NCI-H2107 treated with DMSO at 0.1 percent for 48 hours (cell line): ENCODE measurements around the gene PLCL1.
A peak's percentile ranks its signal among the peaks of the same experiment; 100 is the strongest.

ENCODE experiments used
- DNase-seq: peaks from one replicate; lab custom pipeline; 2025; ENCODE audit not compliant: unreplicated experiment; lab: John Stamatoyannopoulos, UW

PLCL1 gene

GRCh38 chr2:197804049-197804757 is at the start of gene PLCL1:
TSS of gene PLCL1 (plus strand) at chr2:197804593.
- DNase-seq = peak; percentile 26

GRCh38 chr2:197759013-197759412 is 45.4 kb upstream of the PLCL1 start:
- DNase-seq = no peak

GRCh38 chr2:197759625-197760292 is 44.6 kb upstream of the PLCL1 start:
- no peak for DNase-seq

GRCh38 chr2:197760293-197760657 is 44.1 kb upstream of the PLCL1 start:
- no peak for DNase-seq

GRCh38 chr2:197777823-197778407 is 26.5 kb upstream of the PLCL1 start:
- DNase-seq = no peak

- no peak for DNase-seq
These were observed 25.1 kb upstream of the PLCL1 start for GRCh38 chr2:197779261-197779660.

DNA sequence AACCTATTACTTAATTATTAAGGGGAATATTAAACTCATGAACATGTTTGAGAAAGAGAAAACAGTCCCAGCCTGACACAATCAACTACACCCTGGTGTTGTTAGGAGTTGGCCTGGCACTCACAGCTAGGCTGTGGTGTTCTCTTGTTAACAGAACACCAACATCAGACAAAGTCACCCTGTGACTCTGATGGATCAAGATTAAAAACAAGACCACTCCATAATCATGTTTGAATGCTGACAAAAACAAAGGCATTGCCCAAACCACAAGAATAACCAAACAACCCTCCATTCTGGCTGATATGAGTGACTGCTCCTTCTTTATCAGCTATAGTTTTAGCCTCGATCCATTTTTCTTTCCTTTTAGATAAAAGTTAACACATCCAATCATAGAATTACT is 22.3 kb upstream of the PLCL1 start:
- no peak for DNase-seq

- no peak for DNase-seq
These were observed 19.1 kb upstream of the PLCL1 start, which contains the start of gene BOLL for GRCh38 chr2:197784956-197785941. TSS of gene BOLL (minus strand) at chr2:197785319. CDS start at chr2:197781850, 3,469 bp downstream.

DNA sequence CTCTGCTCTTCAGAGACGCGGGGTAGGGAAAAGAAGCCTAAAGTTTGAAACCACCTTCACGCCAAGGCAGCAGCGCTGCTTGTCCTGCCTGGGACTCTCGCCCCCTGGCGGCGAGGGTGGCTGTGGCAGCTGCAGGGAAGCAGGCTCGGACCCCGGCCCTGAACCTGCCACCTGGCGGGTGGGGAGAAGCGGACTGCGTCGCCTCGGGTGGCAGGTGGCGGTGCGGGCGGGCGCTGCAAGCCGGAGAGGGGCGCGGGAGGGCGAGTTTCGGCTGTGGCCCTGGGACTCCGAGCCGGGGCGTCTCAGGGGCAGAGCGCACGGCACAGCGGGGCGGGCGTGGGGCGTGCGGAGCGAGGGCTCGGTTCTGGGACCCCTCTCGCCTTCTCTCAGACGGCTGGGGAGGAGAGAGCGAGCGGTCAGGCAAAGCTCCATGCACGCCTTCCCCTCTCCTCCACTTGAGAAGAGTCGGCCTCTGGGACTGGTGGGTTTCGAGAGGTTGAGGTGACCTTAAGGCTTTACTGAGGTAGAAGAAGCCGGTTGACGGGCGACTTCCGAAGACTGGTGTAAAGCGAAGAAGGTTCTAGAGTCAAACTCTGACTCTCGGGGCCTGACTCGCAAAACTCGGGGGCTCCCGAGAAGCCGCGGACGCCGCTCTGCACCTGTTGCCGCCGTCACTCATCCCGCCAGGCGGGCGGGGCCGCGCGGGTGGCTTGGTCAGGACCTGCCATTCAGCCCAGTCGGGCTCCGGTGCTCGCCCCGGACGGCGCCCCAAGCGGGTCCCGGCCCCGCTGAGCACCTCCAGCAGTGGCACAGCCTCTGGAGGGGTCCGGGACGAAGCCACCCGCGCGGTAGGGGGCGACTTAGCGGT is 18.1 kb upstream of the PLCL1 start:
- no peak for DNase-seq

DNA sequence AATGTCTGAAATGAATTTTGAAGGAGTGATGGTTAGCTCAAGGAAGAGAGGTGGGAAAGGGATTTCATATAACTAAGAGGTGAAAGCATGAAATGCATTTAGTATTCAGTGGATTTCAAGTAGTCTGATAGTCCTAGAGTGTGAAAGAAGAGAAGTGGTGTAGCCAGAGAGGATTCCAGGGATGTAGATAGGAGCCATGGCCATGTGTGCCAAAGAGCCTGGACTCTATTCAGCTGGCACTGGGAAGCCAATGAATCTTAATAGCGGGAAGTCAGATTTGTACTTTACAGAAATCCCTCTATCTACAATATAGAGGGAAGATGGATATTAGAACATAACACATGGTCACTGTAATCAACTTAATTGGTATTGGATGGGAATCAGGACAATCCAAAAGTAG is 10.9 kb upstream of the PLCL1 start:
- DNase-seq = no peak

GRCh38 chr2:197795277-197795676 is 9.1 kb upstream of the PLCL1 start:
- DNase-seq = no peak

- DNase-seq = no peak
These were observed 6.2 kb upstream of the PLCL1 start for GRCh38 chr2:197798187-197798586.

DNA sequence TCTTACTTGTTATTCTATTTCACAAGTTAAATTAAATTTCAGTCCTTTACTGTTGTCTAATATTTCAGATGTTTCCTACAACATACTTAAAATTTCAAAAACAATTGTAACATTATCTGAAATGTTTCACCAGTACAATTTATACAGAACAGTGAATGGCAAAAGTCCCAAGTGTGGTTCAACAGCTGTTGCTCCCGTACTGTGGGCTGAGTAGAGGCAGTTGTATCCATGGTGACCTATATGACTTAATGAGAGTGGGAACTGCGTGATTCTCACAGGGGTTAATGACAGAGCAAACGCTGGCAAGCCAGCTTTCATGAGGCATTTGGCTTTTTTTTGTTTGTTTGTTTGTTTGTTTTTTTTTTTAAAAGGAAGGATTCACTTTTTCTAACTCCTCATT is 5.3 kb upstream of the PLCL1 start:
- DNase-seq = no peak

- DNase-seq = no peak
These were observed 4.3 kb upstream of the PLCL1 start for GRCh38 chr2:197800091-197800490.

GRCh38 chr2:197801033-197801432 is 3.4 kb upstream of the PLCL1 start:
- DNase-seq = no peak

- DNase-seq = peak; percentile 31
These were observed 1.4 kb upstream of the PLCL1 start for GRCh38 chr2:197803033-197803444.

DNA sequence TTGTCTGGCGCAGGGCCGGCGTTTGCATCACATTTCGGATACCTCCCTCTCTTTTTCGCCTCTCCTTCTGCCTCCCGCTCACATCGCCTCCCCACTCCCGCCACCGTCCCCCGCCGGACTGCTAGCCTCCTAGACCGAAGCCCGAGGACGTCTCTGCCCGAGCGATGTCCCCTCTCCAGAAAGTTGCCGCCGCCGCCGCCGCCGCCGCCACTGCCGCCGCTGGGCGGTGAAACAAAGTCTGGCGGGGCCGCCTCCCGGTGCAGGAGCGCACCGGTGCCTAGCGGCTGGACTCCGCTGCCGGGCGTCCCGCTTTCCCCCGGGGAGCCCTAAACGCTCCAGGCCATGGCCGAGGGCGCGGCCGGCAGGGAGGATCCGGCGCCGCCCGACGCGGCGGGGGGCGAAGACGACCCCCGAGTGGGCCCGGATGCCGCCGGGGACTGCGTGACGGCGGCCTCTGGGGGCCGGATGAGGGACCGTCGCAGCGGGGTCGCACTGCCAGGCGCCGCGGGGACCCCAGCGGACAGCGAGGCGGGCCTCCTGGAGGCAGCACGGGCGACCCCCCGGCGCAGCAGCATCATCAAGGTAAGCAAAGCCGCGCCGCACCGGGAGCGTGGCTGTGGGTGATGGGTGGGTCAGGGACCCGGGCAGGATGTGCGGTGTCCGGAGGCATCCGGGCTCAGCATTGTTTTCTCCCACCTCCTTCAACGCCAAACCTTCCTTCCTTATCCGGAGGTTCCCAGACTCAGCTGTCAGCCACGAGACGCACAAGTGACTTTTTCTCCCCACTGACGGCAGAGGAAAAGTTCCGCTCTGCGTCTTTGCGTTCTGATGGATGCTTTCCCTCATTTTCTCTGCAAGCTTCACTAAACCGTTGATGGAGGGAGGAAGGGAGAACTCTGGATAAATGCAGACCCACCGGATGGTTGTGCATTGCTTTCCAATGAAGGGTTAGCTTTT is 643 bp downstream of the PLCL1 start:
- no peak for DNase-seq

DNA sequence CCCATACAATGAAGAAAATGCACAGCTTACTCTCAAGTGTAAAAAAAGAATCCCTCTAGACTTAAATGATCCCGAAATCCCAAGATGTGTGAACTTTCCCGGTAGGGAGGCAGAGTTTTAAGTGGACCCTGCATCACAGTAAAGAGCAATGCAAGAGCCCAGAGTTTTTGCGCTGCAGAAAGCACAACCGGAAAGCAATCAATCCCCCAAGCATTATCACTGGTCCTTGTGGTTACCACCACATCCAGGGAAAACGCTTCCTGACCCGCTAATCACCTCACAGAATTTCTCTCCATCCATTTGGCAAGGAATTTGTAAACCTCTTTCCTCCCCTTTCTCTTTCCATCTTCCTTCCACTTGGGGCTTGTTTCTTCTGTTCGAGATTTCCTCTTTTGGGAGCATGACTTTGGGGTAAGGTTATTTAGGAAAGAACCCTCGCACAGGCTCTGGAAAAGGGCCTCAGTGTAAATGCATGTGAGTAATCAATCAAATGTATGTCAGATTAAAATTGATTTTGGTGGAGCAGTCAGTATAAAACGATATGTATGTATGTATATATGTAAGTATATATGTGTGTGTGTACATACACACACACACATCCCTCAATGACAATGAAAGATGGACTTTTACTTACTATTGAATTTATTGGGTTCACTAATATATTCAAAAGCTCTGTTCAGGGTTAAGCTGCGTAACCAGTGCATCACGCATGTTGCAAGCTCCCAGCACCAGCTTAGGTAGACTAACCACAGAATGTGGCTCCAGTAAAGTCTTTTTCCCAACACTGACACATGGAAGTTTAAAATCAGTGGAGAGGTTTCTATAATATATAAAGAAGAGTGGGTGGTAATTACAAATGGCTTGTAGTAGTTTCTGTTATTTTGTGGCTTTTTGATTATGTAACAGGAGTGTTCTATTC is 1.6 kb downstream of the PLCL1 start:
- no peak for DNase-seq
